Endodermal cell (in vitro differentiated cells): ENCODE results near the gene CTDP1. TPM values are rescaled to one million over a fixed set of nuclear protein-coding genes. Genes with fewer than 3 reads are reported as not detected.
A peak's percentile ranks its signal among the peaks of the same experiment; 100 is the strongest.

ENCODE experiments used
- DNase-seq: peaks from one replicate; pipeline ENCODE4 v3.0.0-alpha.2; 2017
- H3K27ac ChIP-seq: 2 replicates; pipeline ENCODE4 v1.5.1; 2013; ENCODE audit warnings: mild to moderate bottlenecking, low read depth, low read length, moderate library complexity
- H3K27me3 ChIP-seq: 2 replicates; pipeline ENCODE4 v1.6.1; 2013; ENCODE audit warnings: mild to moderate bottlenecking, low read length, moderate library complexity; ENCODE audit not compliant: insufficient read depth, control insufficient read depth, poor library complexity, severe bottlenecking
- H3K36me3 ChIP-seq: 2 replicates; pipeline ENCODE4 v1.7.0; 2013; ENCODE audit warnings: mild to moderate bottlenecking, low read length, moderate library complexity; ENCODE audit not compliant: control insufficient read depth, insufficient read depth
- H3K4me1 ChIP-seq: one replicate; pipeline ENCODE4 v1.7.0; 2013; ENCODE audit warnings: low read length; ENCODE audit not compliant: control insufficient read depth, insufficient read depth
- H3K4me3 ChIP-seq: 2 replicates; pipeline ENCODE4 v1.5.1; 2013; ENCODE audit warnings: mild to moderate bottlenecking, low read length, moderate library complexity
- H3K9ac ChIP-seq: 2 replicates; pipeline ENCODE4 v1.6.1; 2013; ENCODE audit warnings: mild to moderate bottlenecking, low read length, moderate library complexity; ENCODE audit not compliant: poor library complexity, severe bottlenecking; ENCODE audit errors: extremely low read depth
- H3K9me3 ChIP-seq: 2 replicates; pipeline ENCODE4 v1.6.1; 2013; ENCODE audit warnings: mild to moderate bottlenecking, low read length, moderate library complexity; ENCODE audit not compliant: control insufficient read depth
- H3K27ac Mint-ChIP-seq: 2 replicates; pipeline ENCODE4 v1.8.0; 2020; ENCODE audit warnings: mixed read lengths
- H3K27me3 Mint-ChIP-seq: 2 replicates; pipeline ENCODE4 v1.8.0; 2021; ENCODE audit warnings: mild to moderate bottlenecking, mixed read lengths; ENCODE audit not compliant: insufficient read depth
- H3K36me3 Mint-ChIP-seq: 2 replicates; pipeline ENCODE4 v1.8.0; 2020; ENCODE audit warnings: low read depth, mixed read lengths
- H3K4me1 Mint-ChIP-seq: 2 replicates; pipeline ENCODE4 v1.8.0; 2020; ENCODE audit warnings: mixed read lengths
- H3K4me3 Mint-ChIP-seq: 2 replicates; pipeline ENCODE4 v1.8.0; 2020; ENCODE audit warnings: mild to moderate bottlenecking, moderate library complexity, mixed read lengths
- H3K9me3 Mint-ChIP-seq: 2 replicates; pipeline ENCODE4 v1.8.0; 2020; ENCODE audit warnings: mild to moderate bottlenecking, mixed read lengths
- CTCF ChIP-seq: fragments of 200-600 bp; sonication (generic); conservative IDR thresholded peaks from 2 replicates; pipeline ENCODE4 v1.5.0; 2021; ENCODE audit warnings: antibody characterized with exemption, mild to moderate bottlenecking
- WGBS, 2 experiments: methylation state at CpG; one replicate each; pipeline versions ENCODE4 v1.1.5 to v1.1.7; 2013; ENCODE audit warnings: missing lambda C conversion rate in 2 of 2, mixed read lengths in 1 of 2; ENCODE audit not compliant: insufficient coverage in 1 of 2, insufficient read length in 1 of 2; 5-methylcytosine and 5-hydroxymethylcytosine counted together
- total RNA-seq, 2 donors: library from RNA; stranded (reverse); fragmentation: NEBNext Ultra II Directional in 1 of 2; extraction: Animal tissue kit (Norgen Biotek cat#: 25700) in 1 of 2; gene quantifications; 2 replicates in 1 of 2; 3 replicates in 1 of 2; pipeline ENCODE4 v1.2.1, GENCODE V29; 2021

The CTDP1 gene
- total RNA-seq, 2 donors from 2014 or later = 29.8 to 35.6 TPM

GRCh38 chr18:79763407-79763806 lies 83.8 kb downstream of the CTDP1 start:
- no peak for TF ChIP-seq CTCF

GRCh38 chr18:79764131-79764530 lies 84.5 kb downstream of the CTDP1 start:
- no peaks in the 10 kb centered on the region for H3K27me3 ChIP-seq
- peaks cover 37% of the 10 kb centered on the region for H3K9me3 Mint-ChIP-seq
- peaks cover 4% of the 10 kb centered on the region for H3K36me3 Mint-ChIP-seq
- no peaks in the 10 kb centered on the region for H3K36me3 ChIP-seq
- H3K4me1 ChIP-seq = no peaks in the 10 kb centered on the region
- no peak overlapping the region for H3K9ac ChIP-seq
- peaks cover 14% of the 10 kb centered on the region for H3K9me3 ChIP-seq
- no peak overlapping the region for H3K4me3 Mint-ChIP-seq
- DNase-seq = peak; percentile 17
- H3K27me3 Mint-ChIP-seq = peaks cover 10% of the 10 kb centered on the region
- 81 to 83% methylated on average over 1 to 4 of the region's 6 CpGs for WGBS, 2 experiments
- no peak for TF ChIP-seq CTCF
- H3K4me3 ChIP-seq = no peak overlapping the region
- H3K4me1 Mint-ChIP-seq = no peaks in the 10 kb centered on the region
- H3K27ac Mint-ChIP-seq = no peak overlapping the region
- H3K27ac ChIP-seq = no peak overlapping the region

More at GRCh38 chr18:79763407-79763806, 83.8 kb downstream of the CTDP1 start:
- Mint-ChIP-seq H3K27me3 (peaks cover 10% of the 10 kb centered on the region), H3K36me3 (peaks cover 4% of the 10 kb centered on the region), H3K9me3 (peaks cover 34% of the 10 kb centered on the region), H3K4me3 (no peak overlapping the region), H3K4me1 (no peaks in the 10 kb centered on the region), H3K27ac (no peak overlapping the region)
- Histone ChIP-seq H3K9me3 (peaks cover 8% of the 10 kb centered on the region), H3K4me1 (no peaks in the 10 kb centered on the region), H3K4me3 (no peak overlapping the region), H3K27me3 (no peaks in the 10 kb centered on the region), H3K27ac (no peak overlapping the region), H3K9ac (no peak overlapping the region), H3K36me3 (no peaks in the 10 kb centered on the region)
- no peak for DNase-seq

- H3K9me3 Mint-ChIP-seq = peaks cover 36% of the 10 kb centered on the region
- Histone ChIP-seq H3K4me1 (no peaks in the 10 kb centered on the region), H3K27me3 (no peaks in the 10 kb centered on the region), H3K36me3 (no peaks in the 10 kb centered on the region), H3K4me3 (no peak overlapping the region), H3K9me3 (peaks cover 14% of the 10 kb centered on the region), H3K9ac (no peak overlapping the region), H3K27ac (no peak overlapping the region)
- H3K36me3 Mint-ChIP-seq = no peaks in the 10 kb centered on the region
- no peaks in the 10 kb centered on the region for H3K4me1 Mint-ChIP-seq
- H3K27ac Mint-ChIP-seq = no peak overlapping the region
- DNase-seq = peak; percentile 30
- no peak for TF ChIP-seq CTCF
- 85 to 91% methylated on average over 13 to 14 of the region's 14 CpGs for WGBS, 2 experiments
- no peak overlapping the region for H3K4me3 Mint-ChIP-seq
- peaks cover 10% of the 10 kb centered on the region for H3K27me3 Mint-ChIP-seq
Measured at GRCh38 chr18:79765491-79766245, 86.1 kb downstream of the CTDP1 start.
